ENCODE data around the gene RIMKLB. TPM values are rescaled to one million over a fixed set of nuclear protein-coding genes. Genes with fewer than 3 reads are reported as not detected.
A peak's percentile ranks its signal among the peaks of the same experiment; 100 is the strongest.

RIMKLB gene
- total and polyA plus RNA-seq, 7 donors: 4.6 to 19.1 (median 8.1) TPM

GRCh38 chr12:8665759-8666158 lies 32.0 kb upstream of the RIMKLB start:
- Histone ChIP-seq H3K36me3 (ENCODE audit: insufficient read depth in 1 of 2, low read depth in 1 of 2) (no peaks in the 10 kb centered on the region), H3K27me3 (ENCODE audit: insufficient read depth in 3 of 3, low read length in 2 of 3) (peaks cover 0 to 3% (median 0%) of the 10 kb centered on the region in 3 donors), H3K4me3 (no peak overlapping the region), H3K4me1 (no peaks in the 10 kb centered on the region), H3K9me3 (no peaks in the 10 kb centered on the region), H3K27ac (no peak overlapping the region)
- DNase-seq (no peak), ATAC-seq (peak in 1 of 4 donors; percentile 41)
- TF ChIP-seq CTCF (IDR thresholded peaks at IDR 0.05): no peak
- intact Hi-C loops (cut with DNase I): no loop called here
- whole genome bisulfite sequencing, 3 donors: 68 to 74% (median 73%) methylated on average over 4 of the region's 4 CpGs

- Histone ChIP-seq H3K27ac (no peak overlapping the region), H3K4me3 (no peak overlapping the region), H3K9me3 (no peaks in the 10 kb centered on the region), H3K4me1 (no peaks in the 10 kb centered on the region), H3K36me3 (ENCODE audit: insufficient read depth in 1 of 2, low read depth in 1 of 2) (no peaks in the 10 kb centered on the region), H3K27me3 (ENCODE audit: insufficient read depth in 3 of 3, low read length in 2 of 3) (peaks cover 0 to 3% (median 0%) of the 10 kb centered on the region in 3 donors)
- WGBS, 3 donors: 71 to 76% (median 74%) methylated on average over 2 of the region's 2 CpGs
- TF ChIP-seq CTCF (IDR thresholded peaks at IDR 0.05): no peak
- intact Hi-C loops (cut with DNase I): no loop called here
- ATAC-seq (no peak), DNase-seq (no peak)
These were observed 30.5 kb upstream of the RIMKLB start for GRCh38 chr12:8667270-8667669.

GRCh38 chr12:8668441-8668840 lies 29.4 kb upstream of the RIMKLB start:
- Histone ChIP-seq H3K4me3 (no peak overlapping the region), H3K36me3 (ENCODE audit: insufficient read depth in 1 of 2, low read depth in 1 of 2) (no peaks in the 10 kb centered on the region), H3K27me3 (ENCODE audit: insufficient read depth in 3 of 3, low read length in 2 of 3) (no peaks in the 10 kb centered on the region), H3K4me1 (no peaks in the 10 kb centered on the region), H3K9me3 (no peaks in the 10 kb centered on the region), H3K27ac (no peak overlapping the region)
- DNase-seq (no peak), ATAC-seq (no peak)
- intact Hi-C loops (cut with DNase I): no loop called here
- 26 to 68% (median 49%) methylated on average over 2 of the region's 2 CpGs for WGBS, 3 donors
- TF ChIP-seq CTCF (IDR thresholded peaks at IDR 0.05): no peak

- H3K9me3 ChIP-seq: no peaks in the 10 kb centered on the region
- no peak for TF ChIP-seq CTCF (IDR thresholded peaks at IDR 0.05)
- H3K4me1 ChIP-seq: no peaks in the 10 kb centered on the region
- H3K27ac ChIP-seq: no peak overlapping the region
- DNase-seq (no peak), ATAC-seq (no peak)
- 81 to 87% (median 85%) methylated on average over 5 of the region's 5 CpGs for WGBS, 3 donors
- H3K36me3 ChIP-seq (ENCODE audit: insufficient read depth in 1 of 2, low read depth in 1 of 2): no peaks in the 10 kb centered on the region
- no peak overlapping the region for H3K4me3 ChIP-seq
- H3K27me3 ChIP-seq (ENCODE audit: insufficient read depth in 3 of 3, low read length in 2 of 3): peaks cover 0 to 3% (median 0%) of the 10 kb centered on the region in 3 donors
- intact Hi-C loops (cut with DNase I): no loop called here
These were observed 25.4 kb upstream of the RIMKLB start for GRCh38 chr12:8672381-8672780.

GRCh38 chr12:8675591-8676036 lies 22.2 kb upstream of the RIMKLB start:
- Histone ChIP-seq H3K9me3 (no peaks in the 10 kb centered on the region), H3K36me3 (ENCODE audit: insufficient read depth in 1 of 2, low read depth in 1 of 2) (no peaks in the 10 kb centered on the region), H3K4me3 (no peak overlapping the region), H3K4me1 (no peaks in the 10 kb centered on the region), H3K27me3 (ENCODE audit: insufficient read depth in 3 of 3, low read length in 2 of 3) (peaks cover 0 to 4% (median 0%) of the 10 kb centered on the region in 3 donors), H3K27ac (no peak overlapping the region)
- WGBS, 3 donors: 51 to 56% (median 55%) methylated on average over 3 of the region's 3 CpGs
- DNase-seq: no peak
- intact Hi-C loops (cut with DNase I): no loop called here
- TF ChIP-seq CTCF (IDR thresholded peaks at IDR 0.05): no peak
- no peak for ATAC-seq

Measured in psoas muscle (tissue), 8 donors.